ENCODE measurements around the gene ITGA1.
A peak's percentile ranks its signal among the peaks of the same experiment; 100 is the strongest.

Gene ITGA1

DNA sequence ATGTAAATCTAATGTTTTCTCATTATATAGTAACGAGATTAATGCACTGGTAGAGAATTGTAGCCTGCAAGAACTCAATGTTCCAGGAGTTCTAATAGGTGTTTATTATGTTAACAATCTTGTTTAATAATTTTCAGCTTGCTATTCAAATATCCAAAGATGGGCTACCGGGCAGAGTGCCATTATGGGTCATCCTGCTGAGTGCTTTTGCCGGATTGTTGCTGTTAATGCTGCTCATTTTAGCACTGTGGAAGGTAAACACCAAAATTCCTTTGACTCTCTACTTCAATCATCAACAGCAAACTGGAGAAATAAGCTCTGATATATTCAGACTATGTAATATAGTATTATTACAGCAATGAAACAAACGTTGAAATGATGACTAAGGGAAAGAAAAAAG, 159.5 kb downstream of the ITGA1 start:
- H3K27me3 ChIP-seq (ENCODE audit: control insufficient read depth in 5 of 5, insufficient read depth in 4 of 5, low read length in 5 of 5) = no peaks in the 10 kb centered on the region
- H3K9ac ChIP-seq (ENCODE audit: low read length in 5 of 5) = no peak overlapping the region
- H3K4me1 ChIP-seq (ENCODE audit: control insufficient read depth in 5 of 5, insufficient read depth in 5 of 5, low read length in 5 of 5) = peaks cover 0 to 8% (median 3%) of the 10 kb centered on the region in 5 donors
- H3K36me3 ChIP-seq (ENCODE audit: control insufficient read depth in 5 of 5, insufficient read depth in 5 of 5, low read length in 5 of 5) = peaks cover 8 to 40% (median 28%) of the 10 kb centered on the region in 5 donors
- no peak overlapping the region for H3K4me3 ChIP-seq (ENCODE audit: low read depth in 1 of 5, low read length in 5 of 5)
- no peak overlapping the region for H3K27ac ChIP-seq (ENCODE audit: low read depth, low read length)
- H3K9me3 ChIP-seq (ENCODE audit: control insufficient read depth in 5 of 5, low read length in 5 of 5) = no peaks in the 10 kb centered on the region

DNA sequence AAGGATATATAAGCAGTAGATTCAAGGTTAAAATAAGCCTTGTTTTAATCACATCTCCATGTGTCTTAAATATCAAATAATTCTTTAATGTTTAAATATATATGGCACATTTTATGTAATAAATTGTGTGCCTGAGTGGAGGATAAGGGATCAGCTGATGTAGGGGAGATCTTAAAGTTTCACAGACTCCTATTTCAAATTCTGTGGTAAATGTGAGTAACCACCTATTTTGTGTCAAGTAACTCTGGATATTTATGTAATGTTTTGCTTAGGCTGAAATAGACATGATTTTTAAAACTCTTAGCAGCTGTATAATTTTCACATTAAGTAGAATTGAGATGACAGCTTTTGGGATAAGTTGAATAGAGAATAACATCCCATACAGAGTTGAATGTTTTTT, 160.1 kb downstream of the ITGA1 start:
- Histone ChIP-seq H3K9me3 (ENCODE audit: control insufficient read depth in 5 of 5, low read length in 5 of 5) (no peaks in the 10 kb centered on the region), H3K27ac (ENCODE audit: low read depth, low read length) (no peak overlapping the region), H3K4me3 (ENCODE audit: low read depth in 1 of 5, low read length in 5 of 5) (no peak overlapping the region), H3K9ac (ENCODE audit: low read length in 5 of 5) (no peak overlapping the region), H3K36me3 (ENCODE audit: control insufficient read depth in 5 of 5, insufficient read depth in 5 of 5, low read length in 5 of 5) (peaks cover 8 to 46% (median 30%) of the 10 kb centered on the region in 5 donors), H3K27me3 (ENCODE audit: control insufficient read depth in 5 of 5, insufficient read depth in 4 of 5, low read length in 5 of 5) (no peaks in the 10 kb centered on the region), H3K4me1 (ENCODE audit: control insufficient read depth in 5 of 5, insufficient read depth in 5 of 5, low read length in 5 of 5) (peaks cover 0 to 8% (median 3%) of the 10 kb centered on the region in 5 donors)

DNA sequence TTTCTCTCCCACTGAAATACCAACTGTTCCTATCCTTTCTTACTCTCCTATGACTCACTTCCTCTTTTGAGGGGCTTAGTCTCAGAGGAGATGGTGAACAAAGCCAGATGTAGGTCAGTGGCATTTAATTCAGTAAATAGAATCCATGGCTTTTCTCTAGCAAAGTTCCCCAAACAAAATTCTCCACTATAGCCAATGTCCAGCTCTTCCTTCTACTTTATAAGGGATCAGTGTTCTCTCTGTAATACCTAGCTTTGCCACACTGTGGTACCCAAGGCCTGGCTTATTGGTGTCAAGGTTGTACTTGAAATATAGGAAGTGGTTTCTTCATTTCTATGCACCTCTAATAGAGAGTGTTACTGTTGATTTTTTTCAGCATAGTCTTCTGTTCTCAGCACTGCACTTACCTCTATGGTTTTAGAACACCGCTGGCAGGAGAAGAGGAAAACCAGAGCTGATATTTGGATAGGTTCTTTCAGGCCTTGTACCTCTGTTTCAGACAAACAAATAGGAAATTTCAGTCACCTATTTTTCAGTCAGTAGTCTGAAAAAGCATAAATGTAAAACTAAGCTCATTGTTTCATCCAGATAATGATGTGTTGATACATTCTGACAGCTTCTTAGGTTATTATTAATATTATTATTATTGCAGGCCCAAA, 160.8 kb downstream of the ITGA1 start:
- H3K4me3 ChIP-seq (ENCODE audit: low read depth in 1 of 5, low read length in 5 of 5) = no peak overlapping the region
- H3K27me3 ChIP-seq (ENCODE audit: control insufficient read depth in 5 of 5, insufficient read depth in 4 of 5, low read length in 5 of 5) = no peaks in the 10 kb centered on the region
- no peaks in the 10 kb centered on the region for H3K9me3 ChIP-seq (ENCODE audit: control insufficient read depth in 5 of 5, low read length in 5 of 5)
- H3K4me1 ChIP-seq (ENCODE audit: control insufficient read depth in 5 of 5, insufficient read depth in 5 of 5, low read length in 5 of 5) = peaks cover 0 to 8% (median 3%) of the 10 kb centered on the region in 5 donors
- H3K36me3 ChIP-seq (ENCODE audit: control insufficient read depth in 5 of 5, insufficient read depth in 5 of 5, low read length in 5 of 5) = peaks cover 8 to 47% (median 35%) of the 10 kb centered on the region in 5 donors
- no peak overlapping the region for H3K27ac ChIP-seq (ENCODE audit: low read depth, low read length)
- H3K9ac ChIP-seq (ENCODE audit: low read length in 5 of 5) = peak overlapping the region in 1 of 5 donors; percentile 46

DNA sequence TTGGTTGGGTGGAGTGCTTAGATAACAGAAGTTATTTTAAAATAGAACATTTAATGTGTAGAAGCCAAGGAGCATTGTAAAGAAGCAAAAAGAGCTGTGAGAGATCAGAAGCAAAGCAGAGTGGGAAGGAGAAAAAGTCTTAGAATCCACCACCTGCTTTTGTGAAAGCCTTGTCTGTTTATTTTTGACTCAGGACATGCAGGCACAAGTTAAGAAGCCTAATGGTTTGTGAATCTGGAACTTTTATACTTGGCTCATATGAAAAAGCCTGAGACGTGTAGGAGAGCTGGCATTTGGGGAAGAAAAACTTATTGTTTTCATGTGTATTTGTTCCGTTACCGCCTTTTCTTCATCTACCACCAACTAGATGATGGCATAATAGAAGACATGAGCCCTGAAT, 163.0 kb downstream of the ITGA1 start:
- H3K4me3 ChIP-seq (ENCODE audit: low read depth in 1 of 5, low read length in 5 of 5) = no peak overlapping the region
- peaks cover 0 to 5% (median 0%) of the 10 kb centered on the region in 5 donors for H3K4me1 ChIP-seq (ENCODE audit: control insufficient read depth in 5 of 5, insufficient read depth in 5 of 5, low read length in 5 of 5)
- no peaks in the 10 kb centered on the region for H3K27me3 ChIP-seq (ENCODE audit: control insufficient read depth in 5 of 5, insufficient read depth in 4 of 5, low read length in 5 of 5)
- no peak overlapping the region for H3K9ac ChIP-seq (ENCODE audit: low read length in 5 of 5)
- peaks cover 3 to 56% (median 36%) of the 10 kb centered on the region in 5 donors for H3K36me3 ChIP-seq (ENCODE audit: control insufficient read depth in 5 of 5, insufficient read depth in 5 of 5, low read length in 5 of 5)
- no peaks in the 10 kb centered on the region for H3K9me3 ChIP-seq (ENCODE audit: control insufficient read depth in 5 of 5, low read length in 5 of 5)
- no peak overlapping the region for H3K27ac ChIP-seq (ENCODE audit: low read depth, low read length)

DNA sequence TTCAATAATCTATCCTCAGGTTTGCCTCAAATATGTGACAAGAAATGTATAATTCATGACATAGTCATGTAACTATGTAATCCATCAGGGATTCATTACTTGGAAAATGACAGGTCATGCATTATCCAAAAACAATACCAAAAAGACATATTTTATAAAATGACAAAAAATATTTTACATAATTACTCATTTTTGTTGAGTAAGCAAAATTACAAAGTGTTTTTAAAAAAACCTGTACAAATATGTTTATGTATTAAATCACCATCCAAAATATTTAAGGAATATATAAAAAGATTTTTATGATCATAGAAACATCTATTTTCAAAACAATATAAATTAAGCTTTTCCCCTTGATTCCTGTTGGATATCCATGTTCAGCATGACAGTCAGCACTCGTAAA, 164.8 kb downstream of the ITGA1 start:
- H3K27me3 ChIP-seq (ENCODE audit: control insufficient read depth in 5 of 5, insufficient read depth in 4 of 5, low read length in 5 of 5) = no peaks in the 10 kb centered on the region
- no peaks in the 10 kb centered on the region for H3K9me3 ChIP-seq (ENCODE audit: control insufficient read depth in 5 of 5, low read length in 5 of 5)
- H3K4me3 ChIP-seq (ENCODE audit: low read depth in 1 of 5, low read length in 5 of 5) = no peak overlapping the region
- peaks cover 0 to 5% (median 0%) of the 10 kb centered on the region in 5 donors for H3K4me1 ChIP-seq (ENCODE audit: control insufficient read depth in 5 of 5, insufficient read depth in 5 of 5, low read length in 5 of 5)
- H3K27ac ChIP-seq (ENCODE audit: low read depth, low read length) = no peak overlapping the region
- peaks cover 12 to 47% (median 36%) of the 10 kb centered on the region in 5 donors for H3K36me3 ChIP-seq (ENCODE audit: control insufficient read depth in 5 of 5, insufficient read depth in 5 of 5, low read length in 5 of 5)
- no peak overlapping the region for H3K9ac ChIP-seq (ENCODE audit: low read length in 5 of 5)

DNA sequence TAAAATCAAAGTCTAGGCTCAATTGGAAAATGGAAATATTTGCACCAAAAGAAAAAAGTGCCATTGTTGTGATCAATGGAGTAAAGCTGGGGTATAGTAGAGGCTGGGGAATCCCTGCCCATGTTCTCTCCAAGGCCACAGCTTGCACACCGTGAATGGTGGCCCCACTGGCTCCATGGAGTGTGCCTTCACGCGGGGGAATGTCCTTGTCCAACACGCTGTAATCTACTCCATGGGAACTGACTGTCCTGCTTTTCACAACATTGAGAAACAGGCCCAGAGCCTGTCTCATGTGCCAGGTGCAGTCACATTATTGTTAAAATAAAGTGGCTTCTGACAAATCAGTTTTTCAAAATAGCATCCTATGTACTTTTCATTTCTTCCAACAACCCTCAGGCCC, 168.3 kb downstream of the ITGA1 start:
- Histone ChIP-seq H3K4me3 (ENCODE audit: low read depth in 1 of 5, low read length in 5 of 5) (no peak overlapping the region), H3K36me3 (ENCODE audit: control insufficient read depth in 5 of 5, insufficient read depth in 5 of 5, low read length in 5 of 5) (peaks cover 9 to 32% (median 20%) of the 10 kb centered on the region in 5 donors), H3K27me3 (ENCODE audit: control insufficient read depth in 5 of 5, insufficient read depth in 4 of 5, low read length in 5 of 5) (no peaks in the 10 kb centered on the region), H3K27ac (ENCODE audit: low read depth, low read length) (no peak overlapping the region), H3K9ac (ENCODE audit: low read length in 5 of 5) (no peak overlapping the region), H3K9me3 (ENCODE audit: control insufficient read depth in 5 of 5, low read length in 5 of 5) (peaks cover 0 to 2% (median 0%) of the 10 kb centered on the region in 5 donors), H3K4me1 (ENCODE audit: control insufficient read depth in 5 of 5, insufficient read depth in 5 of 5, low read length in 5 of 5) (no peaks in the 10 kb centered on the region)

DNA sequence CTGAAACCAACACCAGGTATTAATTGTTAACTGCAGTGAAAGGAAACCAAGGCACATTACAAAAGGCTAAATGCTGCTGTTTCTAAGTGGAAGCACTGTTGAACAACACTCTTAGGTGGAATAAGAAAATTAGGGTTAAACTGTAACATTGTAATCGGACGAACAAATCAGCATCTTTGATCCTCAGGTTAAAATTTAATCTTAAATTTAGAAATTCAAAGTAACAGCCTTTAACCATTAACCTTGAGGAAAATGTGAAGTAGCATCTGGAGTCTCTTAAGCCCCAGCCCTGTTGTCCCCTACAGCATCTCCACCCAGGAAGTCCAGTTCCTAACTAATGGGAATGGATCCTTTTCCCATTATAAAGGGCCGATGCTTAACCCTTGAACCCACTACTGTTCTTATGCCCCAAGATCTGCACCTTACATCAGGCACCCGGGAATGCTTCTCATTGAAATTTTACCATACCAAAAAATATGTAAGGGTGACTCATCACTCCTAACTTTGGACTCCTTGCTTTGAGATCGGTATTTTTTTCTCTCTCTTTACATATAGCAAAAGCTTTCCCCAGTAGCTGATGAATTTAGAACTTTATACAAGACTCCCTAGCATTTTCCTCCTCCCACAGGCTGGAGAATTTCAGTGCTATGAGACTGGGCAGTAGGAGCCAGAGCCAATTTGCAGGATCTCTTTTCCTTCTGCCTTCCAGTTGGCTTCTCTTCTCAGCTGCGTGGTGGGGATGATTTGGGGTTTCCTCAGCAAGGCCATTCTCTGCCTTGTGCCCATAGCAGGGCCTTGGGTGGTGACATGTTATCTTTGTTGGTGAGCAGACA, 169.4 kb downstream of the ITGA1 start:
- no peaks in the 10 kb centered on the region for H3K27me3 ChIP-seq (ENCODE audit: control insufficient read depth in 5 of 5, insufficient read depth in 4 of 5, low read length in 5 of 5)
- H3K4me3 ChIP-seq (ENCODE audit: low read depth in 1 of 5, low read length in 5 of 5) = no peak overlapping the region
- H3K36me3 ChIP-seq (ENCODE audit: control insufficient read depth in 5 of 5, insufficient read depth in 5 of 5, low read length in 5 of 5) = peaks cover 9 to 32% (median 20%) of the 10 kb centered on the region in 5 donors
- H3K9ac ChIP-seq (ENCODE audit: low read length in 5 of 5) = no peak overlapping the region
- no peaks in the 10 kb centered on the region for H3K4me1 ChIP-seq (ENCODE audit: control insufficient read depth in 5 of 5, insufficient read depth in 5 of 5, low read length in 5 of 5)
- peaks cover 0 to 4% (median 0%) of the 10 kb centered on the region in 5 donors for H3K9me3 ChIP-seq (ENCODE audit: control insufficient read depth in 5 of 5, low read length in 5 of 5)
- no peak overlapping the region for H3K27ac ChIP-seq (ENCODE audit: low read depth, low read length)

DNA sequence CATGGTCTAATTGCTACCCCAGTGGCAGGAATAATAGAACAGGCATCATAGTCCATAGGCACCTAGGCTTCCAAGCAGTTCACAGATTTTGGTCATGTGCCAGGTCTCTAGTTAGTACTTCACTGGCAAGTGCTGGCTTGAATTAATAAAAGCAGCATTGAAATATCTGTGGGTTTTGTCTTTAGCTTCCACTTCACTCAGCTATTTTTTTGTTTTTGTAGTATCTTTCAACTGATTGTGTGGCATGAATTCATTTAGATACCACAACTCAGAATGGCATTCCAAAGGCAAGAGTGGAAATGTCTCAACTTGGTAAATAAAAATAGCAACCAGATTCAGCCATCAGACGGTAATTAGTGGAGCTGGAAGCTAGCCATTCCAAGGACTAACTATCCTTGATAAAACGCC, 173.6 kb downstream of the ITGA1 start:
- H3K4me1 ChIP-seq (ENCODE audit: control insufficient read depth in 5 of 5, insufficient read depth in 5 of 5, low read length in 5 of 5) = no peaks in the 10 kb centered on the region
- peaks cover 0 to 4% (median 0%) of the 10 kb centered on the region in 5 donors for H3K9me3 ChIP-seq (ENCODE audit: control insufficient read depth in 5 of 5, low read length in 5 of 5)
- H3K4me3 ChIP-seq (ENCODE audit: low read depth in 1 of 5, low read length in 5 of 5) = no peak overlapping the region
- no peaks in the 10 kb centered on the region for H3K27me3 ChIP-seq (ENCODE audit: control insufficient read depth in 5 of 5, insufficient read depth in 4 of 5, low read length in 5 of 5)
- no peak overlapping the region for H3K9ac ChIP-seq (ENCODE audit: low read length in 5 of 5)
- H3K36me3 ChIP-seq (ENCODE audit: control insufficient read depth in 5 of 5, insufficient read depth in 5 of 5, low read length in 5 of 5) = peaks cover 0 to 5% (median 5%) of the 10 kb centered on the region in 5 donors
- H3K27ac ChIP-seq (ENCODE audit: low read depth, low read length) = no peak overlapping the region

DNA sequence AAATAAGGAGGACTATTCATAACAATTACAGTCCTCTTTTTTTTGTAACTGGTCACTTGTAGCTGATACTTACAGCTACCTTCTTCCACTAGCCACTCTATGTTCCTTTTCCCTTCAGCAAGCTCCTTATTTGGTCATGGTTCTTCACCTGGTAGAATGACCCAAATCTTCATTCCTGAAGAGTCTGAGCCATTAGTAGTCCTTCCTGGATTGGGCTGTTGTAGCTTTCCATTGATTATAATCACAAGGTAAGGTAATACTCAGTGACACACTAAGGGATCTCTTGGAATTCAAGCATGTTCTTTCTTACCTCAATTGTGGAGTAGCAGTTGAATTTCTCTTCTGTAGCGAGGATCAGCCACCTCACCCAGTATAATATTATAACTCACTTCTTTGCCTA, 175.9 kb downstream of the ITGA1 start:
- Histone ChIP-seq H3K27me3 (ENCODE audit: control insufficient read depth in 5 of 5, insufficient read depth in 4 of 5, low read length in 5 of 5) (no peaks in the 10 kb centered on the region), H3K4me3 (ENCODE audit: low read depth in 1 of 5, low read length in 5 of 5) (no peak overlapping the region), H3K9ac (ENCODE audit: low read length in 5 of 5) (no peak overlapping the region), H3K27ac (ENCODE audit: low read depth, low read length) (no peak overlapping the region), H3K4me1 (ENCODE audit: control insufficient read depth in 5 of 5, insufficient read depth in 5 of 5, low read length in 5 of 5) (no peaks in the 10 kb centered on the region), H3K36me3 (ENCODE audit: control insufficient read depth in 5 of 5, insufficient read depth in 5 of 5, low read length in 5 of 5) (no peaks in the 10 kb centered on the region), H3K9me3 (ENCODE audit: control insufficient read depth in 5 of 5, low read length in 5 of 5) (peaks cover 0 to 4% (median 0%) of the 10 kb centered on the region in 5 donors)

DNA sequence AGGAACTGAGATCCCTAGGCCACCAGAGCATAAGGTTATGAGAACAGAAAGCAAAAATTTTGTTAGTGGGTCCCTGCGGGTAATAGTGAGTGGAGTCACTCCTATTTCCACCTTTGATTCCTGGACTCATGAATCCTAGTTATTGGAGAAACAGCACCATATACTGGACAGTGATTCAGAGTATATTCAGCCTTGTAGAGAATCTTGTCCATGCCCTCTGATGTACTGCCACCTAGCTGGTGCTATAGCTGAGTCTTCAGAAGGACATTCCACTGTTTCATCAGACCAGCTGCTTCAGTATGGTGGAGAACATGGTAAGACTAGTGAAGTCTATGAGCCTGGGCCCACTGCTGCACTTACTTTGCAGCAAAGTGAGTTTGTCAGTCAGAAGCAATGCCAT, 176.4 kb downstream of the ITGA1 start:
- Histone ChIP-seq H3K9ac (ENCODE audit: low read length in 5 of 5) (no peak overlapping the region), H3K27ac (ENCODE audit: low read depth, low read length) (no peak overlapping the region), H3K4me1 (ENCODE audit: control insufficient read depth in 5 of 5, insufficient read depth in 5 of 5, low read length in 5 of 5) (no peaks in the 10 kb centered on the region), H3K4me3 (ENCODE audit: low read depth in 1 of 5, low read length in 5 of 5) (no peak overlapping the region), H3K9me3 (ENCODE audit: control insufficient read depth in 5 of 5, low read length in 5 of 5) (peaks cover 0 to 4% (median 0%) of the 10 kb centered on the region in 5 donors), H3K27me3 (ENCODE audit: control insufficient read depth in 5 of 5, insufficient read depth in 4 of 5, low read length in 5 of 5) (no peaks in the 10 kb centered on the region), H3K36me3 (ENCODE audit: control insufficient read depth in 5 of 5, insufficient read depth in 5 of 5, low read length in 5 of 5) (no peaks in the 10 kb centered on the region)

Data from subcutaneous abdominal adipose tissue (tissue), 5 donors.